ENCODE data around the gene RABGAP1L.

The RABGAP1L gene

GRCh38 chr1:174189428-174190062, 30.2 kb downstream of the RABGAP1L start:
- H3K27me3 Mint-ChIP-seq (ENCODE audit: low read depth): no peaks in the 10 kb centered on the region
- no peak overlapping the region for H3K4me3 Mint-ChIP-seq
- peaks cover 9% of the 10 kb centered on the region for H3K4me1 Mint-ChIP-seq
- TF ChIP-seq CTCF (IDR thresholded peaks at IDR 0.05; ENCODE audit: unreplicated experiment in 3 of 3): no peak
- peaks cover 10% of the 10 kb centered on the region for H3K9me3 Mint-ChIP-seq
- no peak overlapping the region for H3K27ac Mint-ChIP-seq
- peaks cover 11% of the 10 kb centered on the region for H3K36me3 Mint-ChIP-seq (ENCODE audit: low read depth)

GRCh38 chr1:174190691-174191199, 31.4 kb downstream of the RABGAP1L start:
- Mint-ChIP-seq H3K4me3 (peak overlapping the region in 1 of 3 experiments; percentile 2), H3K27me3 (ENCODE audit: low read depth) (no peaks in the 10 kb centered on the region), H3K27ac (peak overlapping the region; percentile 57 to 62 (median 61)), H3K4me1 (peaks cover 9% of the 10 kb centered on the region), H3K36me3 (ENCODE audit: low read depth) (peaks cover 11% of the 10 kb centered on the region), H3K9me3 (peaks cover 10% of the 10 kb centered on the region)
- no peak for TF ChIP-seq CTCF (IDR thresholded peaks at IDR 0.05; ENCODE audit: unreplicated experiment in 3 of 3)

GRCh38 chr1:174191349-174191862, 32.1 kb downstream of the RABGAP1L start:
- Mint-ChIP-seq H3K4me1 (peaks cover 9% of the 10 kb centered on the region), H3K9me3 (peaks cover 10% of the 10 kb centered on the region), H3K27ac (peak overlapping the region in 2 of 3 experiments; percentile 20 to 37), H3K36me3 (ENCODE audit: low read depth) (peaks cover 11% of the 10 kb centered on the region), H3K27me3 (ENCODE audit: low read depth) (no peaks in the 10 kb centered on the region), H3K4me3 (no peak overlapping the region)
- TF ChIP-seq CTCF (IDR thresholded peaks at IDR 0.05; ENCODE audit: unreplicated experiment in 3 of 3): no peak

- Mint-ChIP-seq H3K27me3 (ENCODE audit: low read depth) (no peaks in the 10 kb centered on the region), H3K4me1 (peaks cover 9% of the 10 kb centered on the region), H3K27ac (no peak overlapping the region), H3K4me3 (no peak overlapping the region), H3K9me3 (peaks cover under 1% of the 10 kb centered on the region), H3K36me3 (ENCODE audit: low read depth) (peaks cover 4% of the 10 kb centered on the region)
- TF ChIP-seq CTCF (IDR thresholded peaks at IDR 0.05; ENCODE audit: unreplicated experiment in 3 of 3): no peak
Measured at GRCh38 chr1:174194461-174194860, 35.1 kb downstream of the RABGAP1L start.

GRCh38 chr1:174197088-174197487, 37.8 kb downstream of the RABGAP1L start:
- Mint-ChIP-seq H3K9me3 (peaks cover 3% of the 10 kb centered on the region), H3K4me3 (no peak overlapping the region), H3K36me3 (ENCODE audit: low read depth) (peaks cover 9% of the 10 kb centered on the region), H3K4me1 (no peaks in the 10 kb centered on the region), H3K27me3 (ENCODE audit: low read depth) (no peaks in the 10 kb centered on the region), H3K27ac (no peak overlapping the region)
- TF ChIP-seq CTCF (IDR thresholded peaks at IDR 0.05; ENCODE audit: unreplicated experiment in 3 of 3): no peak

GRCh38 chr1:174197547-174197946, 38.2 kb downstream of the RABGAP1L start:
- peaks cover 3% of the 10 kb centered on the region for H3K9me3 Mint-ChIP-seq
- H3K4me3 Mint-ChIP-seq: no peak overlapping the region
- no peaks in the 10 kb centered on the region for H3K4me1 Mint-ChIP-seq
- no peak overlapping the region for H3K27ac Mint-ChIP-seq
- TF ChIP-seq CTCF (IDR thresholded peaks at IDR 0.05; ENCODE audit: unreplicated experiment in 3 of 3): no peak
- no peaks in the 10 kb centered on the region for H3K27me3 Mint-ChIP-seq (ENCODE audit: low read depth)
- H3K36me3 Mint-ChIP-seq (ENCODE audit: low read depth): peaks cover 9% of the 10 kb centered on the region
